Osteocyte (in vitro differentiated cells): ENCODE data around the gene CACNB3. TPM values are rescaled to one million over a fixed set of nuclear protein-coding genes. Genes with fewer than 3 reads are reported as not detected.
A peak's percentile ranks its signal among the peaks of the same experiment; 100 is the strongest.
"Not testable (repeated sequence)": the region's sequence is repeated elsewhere in the genome, so short reads cannot be mapped to it uniquely, and the experiment has no call there.

Source experiments
- DNase-seq: peaks from one replicate; pipeline ENCODE4 v3.0.0; 2021; ENCODE audit warnings: mixed read lengths; ENCODE audit not compliant: unreplicated experiment; ENCODE audit errors: extremely low spot score
- H3K27ac Mint-ChIP-seq: one replicate; pipeline ENCODE4 v1.8.0; 2021; ENCODE audit warnings: mild to moderate bottlenecking, mixed read lengths; ENCODE audit not compliant: unreplicated experiment
- H3K27me3 Mint-ChIP-seq: one replicate; pipeline ENCODE4 v1.8.0; 2021; ENCODE audit warnings: mixed read lengths; ENCODE audit not compliant: unreplicated experiment
- H3K36me3 Mint-ChIP-seq: one replicate; pipeline ENCODE4 v1.8.0; 2021; ENCODE audit warnings: mixed read lengths; ENCODE audit not compliant: unreplicated experiment
- H3K4me1 Mint-ChIP-seq: one replicate; pipeline ENCODE4 v1.8.0; 2021; ENCODE audit warnings: mixed read lengths; ENCODE audit not compliant: unreplicated experiment
- H3K4me3 Mint-ChIP-seq: one replicate; pipeline ENCODE4 v1.8.0; 2021; ENCODE audit warnings: mild to moderate bottlenecking, moderate library complexity, mixed read lengths; ENCODE audit not compliant: unreplicated experiment
- H3K9me3 Mint-ChIP-seq: one replicate; pipeline ENCODE4 v1.8.0; 2021; ENCODE audit warnings: mixed read lengths; ENCODE audit not compliant: unreplicated experiment
- total RNA-seq: library from RNA; stranded (reverse); gene quantifications from 2 replicates; pipeline ENCODE4 v1.2.1, GENCODE V29; 2021
- TF ChIP-seq, protein P1 (sequence below): fragments of 200-600 bp; sonication (generic); IDR thresholded peaks from 2 replicates; pipeline ENCODE4 v1.5.0; 2021; ENCODE audit warnings: antibody characterized with exemption, mild to moderate bottlenecking, moderate library complexity

CACNB3 gene
- total RNA-seq, 1 donor from 2014 or later = 83.3 TPM

DNA sequence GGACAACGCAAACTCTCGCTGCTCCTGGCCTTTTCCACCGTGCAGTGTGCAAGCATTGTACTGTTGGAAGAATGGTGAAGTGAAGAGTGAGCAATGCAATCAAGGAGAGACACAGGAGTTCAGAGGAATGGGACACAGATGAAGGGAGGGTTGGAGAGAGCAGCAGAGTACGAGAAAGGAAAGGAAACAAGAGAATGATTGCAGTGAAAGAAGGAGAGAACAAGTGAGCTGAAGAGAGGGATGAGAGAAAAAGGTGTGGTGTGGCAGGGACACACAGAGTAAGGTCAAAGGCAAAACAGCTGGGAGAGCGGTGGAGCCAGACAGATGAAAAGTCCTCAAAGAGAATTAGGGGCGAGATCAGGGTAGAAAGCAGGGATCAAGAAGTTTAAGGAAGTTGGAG, 13.0 kb downstream of the CACNB3 start:
- H3K4me1 Mint-ChIP-seq = no peaks in the 10 kb centered on the region
- TF ChIP-seq, protein P1, sequence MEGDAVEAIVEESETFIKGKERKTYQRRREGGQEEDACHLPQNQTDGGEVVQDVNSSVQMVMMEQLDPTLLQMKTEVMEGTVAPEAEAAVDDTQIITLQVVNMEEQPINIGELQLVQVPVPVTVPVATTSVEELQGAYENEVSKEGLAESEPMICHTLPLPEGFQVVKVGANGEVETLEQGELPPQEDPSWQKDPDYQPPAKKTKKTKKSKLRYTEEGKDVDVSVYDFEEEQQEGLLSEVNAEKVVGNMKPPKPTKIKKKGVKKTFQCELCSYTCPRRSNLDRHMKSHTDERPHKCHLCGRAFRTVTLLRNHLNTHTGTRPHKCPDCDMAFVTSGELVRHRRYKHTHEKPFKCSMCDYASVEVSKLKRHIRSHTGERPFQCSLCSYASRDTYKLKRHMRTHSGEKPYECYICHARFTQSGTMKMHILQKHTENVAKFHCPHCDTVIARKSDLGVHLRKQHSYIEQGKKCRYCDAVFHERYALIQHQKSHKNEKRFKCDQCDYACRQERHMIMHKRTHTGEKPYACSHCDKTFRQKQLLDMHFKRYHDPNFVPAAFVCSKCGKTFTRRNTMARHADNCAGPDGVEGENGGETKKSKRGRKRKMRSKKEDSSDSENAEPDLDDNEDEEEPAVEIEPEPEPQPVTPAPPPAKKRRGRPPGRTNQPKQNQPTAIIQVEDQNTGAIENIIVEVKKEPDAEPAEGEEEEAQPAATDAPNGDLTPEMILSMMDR = no peak
- H3K4me3 Mint-ChIP-seq = no peak overlapping the region
- DNase-seq = no peak
- no peaks in the 10 kb centered on the region for H3K9me3 Mint-ChIP-seq
- no peaks in the 10 kb centered on the region for H3K27me3 Mint-ChIP-seq
- H3K27ac Mint-ChIP-seq = no peak overlapping the region
- H3K36me3 Mint-ChIP-seq = peaks cover 51% of the 10 kb centered on the region

DNA sequence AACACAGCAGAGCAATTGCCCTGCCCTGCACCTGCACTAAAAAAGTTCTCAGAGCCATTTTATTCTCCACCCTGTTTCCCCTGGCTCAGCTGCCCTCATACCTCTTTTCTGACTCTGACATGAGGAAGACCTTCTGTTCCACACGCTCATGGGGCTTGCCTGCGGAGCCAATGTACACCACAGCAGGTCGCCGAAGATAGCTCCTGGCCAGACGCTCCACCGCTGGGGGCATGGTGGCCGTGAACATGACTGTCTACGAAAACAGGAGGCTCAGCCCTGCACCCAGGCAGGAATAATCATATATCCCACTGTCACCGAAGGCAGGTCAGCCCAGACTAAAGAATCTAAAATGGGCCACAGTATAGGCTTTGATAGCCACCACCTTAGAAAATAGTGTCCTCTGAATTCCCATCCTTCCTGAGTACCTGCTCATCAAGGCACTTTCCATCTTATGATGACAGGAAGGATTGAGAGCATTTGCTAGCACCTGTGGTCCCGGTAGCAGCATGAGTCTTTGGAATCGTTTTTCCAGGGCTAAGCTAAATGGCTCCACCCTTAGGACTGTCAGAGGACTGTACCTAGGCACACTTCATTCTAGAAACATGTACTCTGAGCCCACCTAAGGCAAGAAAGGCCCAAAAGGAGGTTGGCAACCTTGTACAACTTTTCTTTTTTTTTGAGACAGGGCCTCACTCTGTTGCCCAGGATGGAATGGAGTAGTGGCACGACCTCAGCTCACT, 14.2 kb downstream of the CACNB3 start:
- Mint-ChIP-seq H3K4me1 (no peaks in the 10 kb centered on the region), H3K36me3 (peaks cover 58% of the 10 kb centered on the region), H3K4me3 (no peak overlapping the region), H3K27ac (no peak overlapping the region), H3K9me3 (no peaks in the 10 kb centered on the region), H3K27me3 (no peaks in the 10 kb centered on the region)
- no peak for DNase-seq
- TF ChIP-seq, protein P1 = no peak

GRCh38 chr12:48838048-48838447, 19.8 kb downstream of the CACNB3 start:
- no peak for DNase-seq
- H3K27me3 Mint-ChIP-seq = no peaks in the 10 kb centered on the region
- H3K4me1 Mint-ChIP-seq = no peaks in the 10 kb centered on the region
- H3K4me3 Mint-ChIP-seq = no peak overlapping the region
- no peaks in the 10 kb centered on the region for H3K9me3 Mint-ChIP-seq
- no peak overlapping the region for H3K27ac Mint-ChIP-seq
- TF ChIP-seq, protein P1 = no peak
- peaks cover 46% of the 10 kb centered on the region for H3K36me3 Mint-ChIP-seq

DNA sequence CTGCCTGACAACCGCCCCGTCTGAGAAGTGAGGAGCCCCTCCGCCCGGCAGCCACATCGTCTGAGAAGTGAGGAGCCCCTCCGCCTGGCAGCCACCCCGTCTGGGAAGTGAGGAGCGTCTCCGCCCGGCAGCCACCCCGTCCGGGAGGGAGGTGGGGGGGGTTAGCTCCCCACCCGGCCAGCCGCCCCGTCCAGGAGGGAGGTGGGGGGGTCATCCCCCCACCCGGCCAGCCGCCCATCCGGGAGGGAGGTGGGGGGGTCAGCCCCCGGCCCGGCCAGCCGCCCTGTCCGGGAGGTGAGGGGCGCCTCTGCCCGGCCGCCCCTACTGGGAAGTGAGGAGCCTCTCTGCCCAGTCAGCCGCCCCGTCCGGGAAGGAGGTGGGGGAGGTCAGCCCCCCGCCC, 23.7 kb downstream of the CACNB3 start:
- H3K4me1 Mint-ChIP-seq, H3K27me3 Mint-ChIP-seq, H3K9me3 Mint-ChIP-seq, DNase-seq, H3K27ac Mint-ChIP-seq, H3K4me3 Mint-ChIP-seq: not testable (repeated sequence)
- peaks cover 35% of the 10 kb centered on the region for H3K36me3 Mint-ChIP-seq

DNA sequence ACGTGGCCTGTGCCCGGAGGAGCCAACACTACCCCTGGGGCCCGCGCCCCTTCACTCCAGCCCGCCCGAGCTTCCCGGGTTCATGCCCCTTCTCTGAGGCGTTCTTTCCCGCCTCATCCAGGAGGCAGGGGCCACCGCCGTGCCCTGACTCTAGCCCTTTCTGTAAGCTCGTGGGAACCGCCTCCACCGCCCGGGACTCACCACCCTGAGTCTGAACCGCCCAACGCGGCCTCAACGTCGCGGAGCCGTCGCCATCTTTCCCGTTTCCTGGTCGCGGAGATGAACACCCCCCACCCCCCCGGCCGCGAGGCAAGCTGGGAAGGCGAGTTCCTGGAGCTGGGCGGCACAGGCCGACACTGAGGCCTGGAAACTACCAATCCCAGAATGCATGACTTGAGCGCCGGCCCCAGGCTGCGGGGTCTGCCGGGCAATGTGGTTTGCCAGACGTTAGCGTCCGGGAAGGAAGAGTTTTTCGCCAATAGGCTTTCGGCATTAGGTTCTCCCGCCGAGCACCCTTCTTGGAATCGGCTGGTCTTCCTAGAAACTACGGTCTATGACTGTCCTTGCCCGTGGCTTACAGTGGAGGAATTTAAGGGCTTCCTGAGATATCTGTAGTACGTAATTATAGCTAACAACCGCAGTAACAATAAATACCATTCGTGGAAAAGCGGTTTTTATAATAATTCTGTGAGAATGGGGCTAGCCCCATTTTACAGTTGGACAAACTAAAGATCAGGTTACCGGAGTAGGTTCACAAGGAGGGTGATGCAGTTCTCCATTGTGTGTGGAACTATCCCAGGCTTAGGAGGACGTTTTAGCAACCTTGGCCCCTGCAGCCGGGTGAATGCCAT, 33.8 kb downstream of the CACNB3 start, which contains the start of gene DDX23:
TSS of gene DDX23 (minus strand) at position 281 of the 851 bp plus-strand sequence. CDS start 6,381 bp downstream, outside the sequence.
- peak; percentile 98 for DNase-seq
- Mint-ChIP-seq H3K4me1 (peaks cover 26% of the 10 kb centered on the region), H3K9me3 (no peaks in the 10 kb centered on the region), H3K4me3 (peak within 1 kb of the TSS; percentile 93), H3K36me3 (peaks cover 2% of the 10 kb centered on the region), H3K27ac (peak within 1 kb of the TSS; percentile 94), H3K27me3 (no peaks in the 10 kb centered on the region)
- TF ChIP-seq, protein P1 = no peak
